Endothelial cell of umbilical vein (primary cell): ENCODE data around the gene ANKRD33B. TPM values are rescaled to one million over a fixed set of nuclear protein-coding genes. Genes with fewer than 3 reads are reported as not detected.

Experiments used
- BruUV-seq: library from RNA; stranded (reverse); fragments of 400-500 nt; replicated peaks from 2 replicates; lab custom pipeline; 2021; lab: Mats Ljungman, UMichigan
- CTCF ChIA-PET: fragments of 300-600, 350-600 bp; sonication (Branson Sonifier 250); formaldehyde crosslinking; loops from one replicate; lab custom pipeline; 2021; ENCODE audit warnings: antibody characterized with exemption, inconsistent platforms; lab: Charles Lee
- POLR2A ChIA-PET: fragments of 300-600, 350-600 bp; sonication (Branson Sonifier 250); formaldehyde crosslinking; loops from one replicate; lab custom pipeline; 2021; ENCODE audit warnings: antibody characterized with exemption, inconsistent platforms; lab: Charles Lee
- DNase-seq: peaks from one replicate; pipeline ENCODE4 v3.0.0-alpha.2; 2011; ENCODE audit warnings: low read depth, low spot score
- FAIRE-seq: peaks from 2 replicates; lab custom pipeline; 2011; peaks lifted over from hg19 to GRCh38; lab: Jason Lieb, UNC
- H2AFZ ChIP-seq: 2 replicates; pipeline ENCODE4 v1.6.0; 2012; ENCODE audit warnings: low read depth, low read length, control low read depth, inconsistent platforms
- H3K27ac ChIP-seq: 2 replicates; pipeline ENCODE4 v1.5.1; 2011; ENCODE audit warnings: low read depth, mild to moderate bottlenecking, control low read depth, low read length, moderate library complexity; ENCODE audit not compliant: insufficient read depth
- H3K27me3 ChIP-seq, 2 experiments: 2 replicates each; pipeline versions ENCODE4 v1.6.0 to v1.6.1; 2011; ENCODE audit warnings: low read length in 2 of 2, mixed read lengths in 1 of 2; ENCODE audit not compliant: control insufficient read depth in 2 of 2, insufficient read depth in 2 of 2
- H3K36me3 ChIP-seq, 2 experiments: 2 replicates in 1 of 2; 3 replicates in 1 of 2; pipeline ENCODE4 v1.5.1; 2011; ENCODE audit warnings: low read length in 2 of 2, mild to moderate bottlenecking in 1 of 2, moderate library complexity in 1 of 2; ENCODE audit not compliant: control insufficient read depth in 2 of 2, insufficient read depth in 2 of 2; ENCODE audit errors: extremely low read depth in 1 of 2
- H3K4me1 ChIP-seq: 3 replicates; pipeline ENCODE4 v1.5.1; 2011; ENCODE audit warnings: mild to moderate bottlenecking, low read length; ENCODE audit not compliant: control insufficient read depth, insufficient read depth; ENCODE audit errors: extremely low read depth
- H3K4me2 ChIP-seq: 2 replicates; pipeline ENCODE4 v1.6.1; 2011; ENCODE audit warnings: low read length, control low read depth, mixed read lengths; ENCODE audit not compliant: insufficient read depth
- H3K4me3 ChIP-seq, 3 experiments: fragments of 200-600 bp in 1 of 3; sonication (generic), shearing (Covaris generic) in 1 of 3; replicated peaks in 1 of 3; 2 replicates each; pipeline ENCODE4 v1.5.1; 2011 to 2016; ENCODE audit warnings: control low read depth in 3 of 3, low read length in 3 of 3, mild to moderate bottlenecking in 2 of 3, inconsistent platforms in 1 of 3, low read depth in 1 of 3, moderate library complexity in 1 of 3; ENCODE audit not compliant: insufficient read depth in 1 of 3
- H3K79me2 ChIP-seq: 2 replicates; pipeline ENCODE4 v1.6.0; 2012; ENCODE audit warnings: low read length, inconsistent platforms; ENCODE audit not compliant: control insufficient read depth, insufficient read depth
- H3K9ac ChIP-seq: replicated peaks from 2 replicates; pipeline ENCODE3; 2011; ENCODE audit warnings: low read length, control low read depth; ENCODE audit not compliant: insufficient read depth; ENCODE audit errors: extremely low read depth
- H3K9me1 ChIP-seq: replicated peaks from 3 replicates; pipeline ENCODE4 v1.6.0; 2011; ENCODE audit warnings: mild to moderate bottlenecking, low read length; ENCODE audit not compliant: control insufficient read depth, insufficient read depth; ENCODE audit errors: extremely low read depth
- H3K9me3 ChIP-seq: replicated peaks from 2 replicates; pipeline ENCODE4 v1.5.1; 2012; ENCODE audit warnings: low read length, inconsistent platforms; ENCODE audit not compliant: control insufficient read depth, insufficient read depth
- H4K20me1 ChIP-seq: replicated peaks from 2 replicates; pipeline ENCODE3; 2011; ENCODE audit warnings: mild to moderate bottlenecking, low read length; ENCODE audit not compliant: control insufficient read depth, insufficient read depth; ENCODE audit errors: extremely low read depth
- EZH2 ChIP-seq: IDR thresholded peaks from 2 replicates; pipeline ENCODE4 v1.6.1; 2012; ENCODE audit warnings: borderline replicate concordance, low read depth, mild to moderate bottlenecking, moderate library complexity, low read length, inconsistent platforms; ENCODE audit not compliant: severe bottlenecking
- FOS ChIP-seq: IDR thresholded peaks from 2 replicates; pipeline ENCODE4 v1.6.1; 2011; ENCODE audit warnings: mild to moderate bottlenecking, low read length, moderate library complexity, borderline replicate concordance; ENCODE audit not compliant: insufficient read depth
- GATA2 ChIP-seq: IDR thresholded peaks from 2 replicates; pipeline ENCODE4 v1.7.0; 2011; ENCODE audit warnings: low read depth, mild to moderate bottlenecking, moderate library complexity, mixed read lengths, low read length; ENCODE audit not compliant: insufficient read length, insufficient read depth
- JUN ChIP-seq: IDR thresholded peaks from 2 replicates; pipeline ENCODE4 v1.6.1; 2011; ENCODE audit warnings: borderline replicate concordance, low read depth; ENCODE audit not compliant: insufficient read length, insufficient read depth
- MAX ChIP-seq: IDR thresholded peaks from 2 replicates; pipeline ENCODE4 v1.6.1; 2011; ENCODE audit not compliant: insufficient read depth, insufficient read length
- MYC ChIP-seq: IDR thresholded peaks from one replicate; pipeline ENCODE4 v1.6.1; 2011; ENCODE audit warnings: mild to moderate bottlenecking, low read depth, low read length
- POLR2A ChIP-seq: IDR thresholded peaks from 2 replicates; pipeline ENCODE4 v1.6.1; 2012; ENCODE audit warnings: low read depth, mild to moderate bottlenecking, control low read depth, low read length
- POLR2AphosphoS5 ChIP-seq: IDR thresholded peaks from 2 replicates; pipeline ENCODE4 v1.6.1; 2012; ENCODE audit warnings: low read depth, mild to moderate bottlenecking, control low read depth, low read length, moderate library complexity; ENCODE audit not compliant: insufficient read depth
- dilution Hi-C: fragments of 300-500 bp; cut with MboI; formaldehyde crosslinking; loops from one replicate; pipeline ENCODE4 v1.15.0; 2019; ENCODE audit warnings: low sequenced_read_pairs; ENCODE audit not compliant: extremely low pct_ligation_motif_present
- intact Hi-C: fragments of 100-400 bp; cut with micrococcal nuclease; formaldehyde crosslinking; loops from one replicate; pipeline ENCODE4 v1.10.0; 2022
- polyA plus RNA-seq, 4 experiments: library from polyadenylated mRNA; depleted of rRNA in 3 of 4; stranded (reverse) in 3 of 4; unstranded in 1 of 4; fragments of >200 nt; gene quantifications; 2 replicates each; pipeline versions ENCODE4 v1.2.1 to v1.2.3, GENCODE V29; 2011 to 2012; ENCODE audit warnings: missing spikeins in 1 of 4
- total RNA-seq: library from RNA; stranded (reverse); gene quantifications from 2 replicates; pipeline ENCODE4 v1.2.3, GENCODE V29; 2021
- TF ChIP-seq, protein P1 (sequence below), 2 donors: IDR thresholded peaks; 1 replicate in 1 of 2; 2 replicates in 1 of 2; pipeline ENCODE4 v1.5.1; 2011; ENCODE audit warnings: low read length in 2 of 2, mild to moderate bottlenecking in 2 of 2, moderate library complexity in 2 of 2, control low read depth in 1 of 2, inconsistent platforms in 1 of 2, low read depth in 1 of 2; ENCODE audit not compliant: insufficient read depth in 1 of 2; ENCODE audit errors: extremely low read depth in 1 of 2

ANKRD33B gene
- total and polyA plus RNA-seq, 2 donors (not counting 3 experiments of a cell fraction or from before 2014, with no cell fraction given): 2.4 to 5.4 TPM

- no peaks in the 10 kb centered on the region for H3K9me3 ChIP-seq
- no peaks in the 10 kb centered on the region for H3K9me1 ChIP-seq
- dilution Hi-C loops (no loop called here), intact Hi-C loops (no loop called here)
- H3K79me2 ChIP-seq: no peaks in the 10 kb centered on the region
- no TSS peak for BruUV-seq
- H2AFZ ChIP-seq: no peak overlapping the region
- no peak for FAIRE-seq
- no peak for DNase-seq
- CTCF ChIA-PET: interaction anchor here (2.0 kb wide), 1 partner anchor 15 kb away, joined by 6 read pairs; no protein-coding TSS in a partner anchor
- H3K4me1 ChIP-seq: no peaks in the 10 kb centered on the region
- no peaks in the 10 kb centered on the region for H3K36me3 ChIP-seq
- no peak overlapping the region for H3K4me3 ChIP-seq
- POLR2A ChIA-PET: no interaction called here
- no peak overlapping the region for H3K9ac ChIP-seq
- no peak for TF ChIP-seq FOS
- TF ChIP-seq MAX: no peak
- no peak for TF ChIP-seq EZH2
- H3K27me3 ChIP-seq: no peaks in the 10 kb centered on the region
- H3K27ac ChIP-seq: no peak overlapping the region
- no peak overlapping the region for H3K4me2 ChIP-seq
- H4K20me1 ChIP-seq: no peaks in the 10 kb centered on the region
Observed at GRCh38 chr5:10612251-10612650, 48.4 kb downstream of the ANKRD33B start.

GRCh38 chr5:10615693-10616092 is 51.8 kb downstream of the ANKRD33B start:
- Histone ChIP-seq H3K27ac (no peak overlapping the region), H3K27me3 (no peaks in the 10 kb centered on the region), H3K4me1 (no peaks in the 10 kb centered on the region), H3K9ac (no peak overlapping the region), H3K36me3 (no peaks in the 10 kb centered on the region), H3K4me2 (no peak overlapping the region), H2AFZ (no peak overlapping the region), H3K9me1 (no peaks in the 10 kb centered on the region), H4K20me1 (no peaks in the 10 kb centered on the region), H3K9me3 (no peaks in the 10 kb centered on the region), H3K79me2 (no peaks in the 10 kb centered on the region), H3K4me3 (no peak overlapping the region)
- intact Hi-C loops: no loop called here
- no peak for DNase-seq
- no peak for FAIRE-seq
- no TSS peak for BruUV-seq
- dilution Hi-C loops: no loop called here
- ChIA-PET CTCF (interaction anchor here (2.1 kb wide), 1 partner anchor 12 kb away, joined by 7 read pairs; no protein-coding TSS in a partner anchor), POLR2A (interaction anchor here (0.5 kb wide), 1 partner anchor 10 kb away, joined by 5 read pairs; no protein-coding TSS in a partner anchor)
- no peak for TF ChIP-seq MYC
- no peak for TF ChIP-seq JUN
- TF ChIP-seq FOS: no peak
- TF ChIP-seq GATA2: no peak
- TF ChIP-seq POLR2A: no peak
- TF ChIP-seq MAX: no peak
- TF ChIP-seq, protein P1, sequence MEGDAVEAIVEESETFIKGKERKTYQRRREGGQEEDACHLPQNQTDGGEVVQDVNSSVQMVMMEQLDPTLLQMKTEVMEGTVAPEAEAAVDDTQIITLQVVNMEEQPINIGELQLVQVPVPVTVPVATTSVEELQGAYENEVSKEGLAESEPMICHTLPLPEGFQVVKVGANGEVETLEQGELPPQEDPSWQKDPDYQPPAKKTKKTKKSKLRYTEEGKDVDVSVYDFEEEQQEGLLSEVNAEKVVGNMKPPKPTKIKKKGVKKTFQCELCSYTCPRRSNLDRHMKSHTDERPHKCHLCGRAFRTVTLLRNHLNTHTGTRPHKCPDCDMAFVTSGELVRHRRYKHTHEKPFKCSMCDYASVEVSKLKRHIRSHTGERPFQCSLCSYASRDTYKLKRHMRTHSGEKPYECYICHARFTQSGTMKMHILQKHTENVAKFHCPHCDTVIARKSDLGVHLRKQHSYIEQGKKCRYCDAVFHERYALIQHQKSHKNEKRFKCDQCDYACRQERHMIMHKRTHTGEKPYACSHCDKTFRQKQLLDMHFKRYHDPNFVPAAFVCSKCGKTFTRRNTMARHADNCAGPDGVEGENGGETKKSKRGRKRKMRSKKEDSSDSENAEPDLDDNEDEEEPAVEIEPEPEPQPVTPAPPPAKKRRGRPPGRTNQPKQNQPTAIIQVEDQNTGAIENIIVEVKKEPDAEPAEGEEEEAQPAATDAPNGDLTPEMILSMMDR (IDR thresholded peaks at IDR 0.05; ENCODE audit: extremely low read depth in 1 of 2, insufficient read depth in 1 of 2, low read depth in 1 of 2, low read length in 2 of 2): no peak
- TF ChIP-seq POLR2AphosphoS5: no peak
